WTC11 (cell line): Measurements from ENCODE around the gene MAGI3.
"Not testable (repeated sequence)": the region's sequence is repeated elsewhere in the genome, so short reads cannot be mapped to it uniquely, and the experiment has no call there.

Experiments used
- CREB1 ChIP-seq: sonication (generic); formaldehyde crosslinking; IDR thresholded peaks from 2 replicates; pipeline ENCODE4 v1.8.0; 2023; ENCODE audit warnings: mild to moderate bottlenecking, missing genetic modification reagents
- NFE2L1 ChIP-seq: sonication (generic); formaldehyde crosslinking; IDR thresholded peaks from 2 replicates; pipeline ENCODE4 v1.8.1; 2023; ENCODE audit warnings: missing genetic modification reagents
- NFYB ChIP-seq: sonication (generic); formaldehyde crosslinking; conservative IDR thresholded peaks from 2 replicates; pipeline ENCODE4 v1.8.0; 2022; ENCODE audit warnings: low read depth, missing genetic modification reagents
- RORB ChIP-seq: fragments of 250-450 bp; sonication (Bioruptor Pico); IDR thresholded peaks from 2 replicates; pipeline ENCODE4 v1.9.0; 2021; ENCODE audit warnings: mild to moderate bottlenecking
- TCF7 ChIP-seq: sonication (generic); formaldehyde crosslinking; IDR thresholded peaks from 2 replicates; pipeline ENCODE4 v1.8.0; 2022; ENCODE audit warnings: mild to moderate bottlenecking, low read depth, missing genetic modification reagents, moderate library complexity
- TF ChIP-seq, protein P1 (sequence below): fragments of 250-450 bp; sonication (Bioruptor Pico); IDR thresholded peaks from 2 replicates; pipeline ENCODE4 v1.9.0; 2021; ENCODE audit warnings: moderate library complexity, mild to moderate bottlenecking, inconsistent platforms, borderline replicate concordance
- TF ChIP-seq, protein P2 (sequence below): fragments of 200-600 bp; IDR thresholded peaks from 2 replicates; pipeline ENCODE4 v1.8.0; 2022; ENCODE audit warnings: antibody characterized with exemption
- TF ChIP-seq, protein P3 (sequence below): sonication (generic); formaldehyde crosslinking; IDR thresholded peaks from 2 replicates; pipeline ENCODE4 v1.8.0; 2023; ENCODE audit warnings: mild to moderate bottlenecking, missing genetic modification reagents
- TF ChIP-seq, protein P4 (sequence below): sonication (generic); formaldehyde crosslinking; IDR thresholded peaks from 2 replicates; pipeline ENCODE4 v1.8.1; 2022; ENCODE audit warnings: low read depth, missing genetic modification reagents, borderline replicate concordance
- TF ChIP-seq, protein P5 (sequence below): sonication (generic); formaldehyde crosslinking; IDR thresholded peaks from 2 replicates; pipeline ENCODE4 v1.8.0; 2022; ENCODE audit warnings: mild to moderate bottlenecking, missing genetic modification reagents

DNA sequence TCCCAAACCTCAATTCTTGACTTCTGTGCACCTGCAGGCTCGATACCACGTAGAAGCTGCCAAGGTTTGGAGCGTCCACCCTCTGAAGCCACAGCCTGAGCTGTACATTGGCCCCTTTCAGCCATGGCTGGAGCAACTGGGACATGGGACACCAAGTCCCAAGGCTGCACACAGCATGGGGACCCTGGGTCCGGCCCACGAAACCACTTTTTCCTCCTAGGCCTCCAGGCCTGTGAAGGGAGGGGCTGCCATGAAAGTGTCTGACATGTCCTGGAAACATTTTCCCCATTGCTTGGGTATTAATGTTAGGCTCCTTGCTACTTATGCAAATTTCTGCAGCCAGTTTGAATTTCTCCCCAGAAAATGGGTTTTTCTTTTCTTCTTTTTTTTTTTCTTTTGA, 328.3 kb downstream of the MAGI3 start:
- TF ChIP-seq, protein P1, sequence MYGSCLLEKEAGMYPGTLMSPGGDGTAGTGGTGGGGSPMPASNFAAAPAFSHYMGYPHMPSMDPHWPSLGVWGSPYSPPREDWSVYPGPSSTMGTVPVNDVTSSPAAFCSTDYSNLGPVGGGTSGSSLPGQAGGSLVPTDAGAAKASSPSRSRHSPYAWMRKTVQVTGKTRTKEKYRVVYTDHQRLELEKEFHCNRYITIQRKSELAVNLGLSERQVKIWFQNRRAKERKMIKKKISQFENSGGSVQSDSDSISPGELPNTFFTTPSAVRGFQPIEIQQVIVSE (CRISPR knock-in tag) = not testable (repeated sequence)
- TF ChIP-seq, protein P2, sequence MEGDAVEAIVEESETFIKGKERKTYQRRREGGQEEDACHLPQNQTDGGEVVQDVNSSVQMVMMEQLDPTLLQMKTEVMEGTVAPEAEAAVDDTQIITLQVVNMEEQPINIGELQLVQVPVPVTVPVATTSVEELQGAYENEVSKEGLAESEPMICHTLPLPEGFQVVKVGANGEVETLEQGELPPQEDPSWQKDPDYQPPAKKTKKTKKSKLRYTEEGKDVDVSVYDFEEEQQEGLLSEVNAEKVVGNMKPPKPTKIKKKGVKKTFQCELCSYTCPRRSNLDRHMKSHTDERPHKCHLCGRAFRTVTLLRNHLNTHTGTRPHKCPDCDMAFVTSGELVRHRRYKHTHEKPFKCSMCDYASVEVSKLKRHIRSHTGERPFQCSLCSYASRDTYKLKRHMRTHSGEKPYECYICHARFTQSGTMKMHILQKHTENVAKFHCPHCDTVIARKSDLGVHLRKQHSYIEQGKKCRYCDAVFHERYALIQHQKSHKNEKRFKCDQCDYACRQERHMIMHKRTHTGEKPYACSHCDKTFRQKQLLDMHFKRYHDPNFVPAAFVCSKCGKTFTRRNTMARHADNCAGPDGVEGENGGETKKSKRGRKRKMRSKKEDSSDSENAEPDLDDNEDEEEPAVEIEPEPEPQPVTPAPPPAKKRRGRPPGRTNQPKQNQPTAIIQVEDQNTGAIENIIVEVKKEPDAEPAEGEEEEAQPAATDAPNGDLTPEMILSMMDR = not testable (repeated sequence)
- TF ChIP-seq, protein P3, sequence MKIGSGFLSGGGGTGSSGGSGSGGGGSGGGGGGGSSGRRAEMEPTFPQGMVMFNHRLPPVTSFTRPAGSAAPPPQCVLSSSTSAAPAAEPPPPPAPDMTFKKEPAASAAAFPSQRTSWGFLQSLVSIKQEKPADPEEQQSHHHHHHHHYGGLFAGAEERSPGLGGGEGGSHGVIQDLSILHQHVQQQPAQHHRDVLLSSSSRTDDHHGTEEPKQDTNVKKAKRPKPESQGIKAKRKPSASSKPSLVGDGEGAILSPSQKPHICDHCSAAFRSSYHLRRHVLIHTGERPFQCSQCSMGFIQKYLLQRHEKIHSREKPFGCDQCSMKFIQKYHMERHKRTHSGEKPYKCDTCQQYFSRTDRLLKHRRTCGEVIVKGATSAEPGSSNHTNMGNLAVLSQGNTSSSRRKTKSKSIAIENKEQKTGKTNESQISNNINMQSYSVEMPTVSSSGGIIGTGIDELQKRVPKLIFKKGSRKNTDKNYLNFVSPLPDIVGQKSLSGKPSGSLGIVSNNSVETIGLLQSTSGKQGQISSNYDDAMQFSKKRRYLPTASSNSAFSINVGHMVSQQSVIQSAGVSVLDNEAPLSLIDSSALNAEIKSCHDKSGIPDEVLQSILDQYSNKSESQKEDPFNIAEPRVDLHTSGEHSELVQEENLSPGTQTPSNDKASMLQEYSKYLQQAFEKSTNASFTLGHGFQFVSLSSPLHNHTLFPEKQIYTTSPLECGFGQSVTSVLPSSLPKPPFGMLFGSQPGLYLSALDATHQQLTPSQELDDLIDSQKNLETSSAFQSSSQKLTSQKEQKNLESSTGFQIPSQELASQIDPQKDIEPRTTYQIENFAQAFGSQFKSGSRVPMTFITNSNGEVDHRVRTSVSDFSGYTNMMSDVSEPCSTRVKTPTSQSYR (CRISPR knock-in tag) = not testable (repeated sequence)
- TF ChIP-seq, protein P4, sequence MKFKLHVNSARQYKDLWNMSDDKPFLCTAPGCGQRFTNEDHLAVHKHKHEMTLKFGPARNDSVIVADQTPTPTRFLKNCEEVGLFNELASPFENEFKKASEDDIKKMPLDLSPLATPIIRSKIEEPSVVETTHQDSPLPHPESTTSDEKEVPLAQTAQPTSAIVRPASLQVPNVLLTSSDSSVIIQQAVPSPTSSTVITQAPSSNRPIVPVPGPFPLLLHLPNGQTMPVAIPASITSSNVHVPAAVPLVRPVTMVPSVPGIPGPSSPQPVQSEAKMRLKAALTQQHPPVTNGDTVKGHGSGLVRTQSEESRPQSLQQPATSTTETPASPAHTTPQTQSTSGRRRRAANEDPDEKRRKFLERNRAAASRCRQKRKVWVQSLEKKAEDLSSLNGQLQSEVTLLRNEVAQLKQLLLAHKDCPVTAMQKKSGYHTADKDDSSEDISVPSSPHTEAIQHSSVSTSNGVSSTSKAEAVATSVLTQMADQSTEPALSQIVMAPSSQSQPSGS (CRISPR knock-in tag) = not testable (repeated sequence)
- not testable (repeated sequence) for TF ChIP-seq TCF7, NFE2L1, CREB1, NFYB, RORB (CRISPR knock-in tag)
- TF ChIP-seq, protein P5, sequence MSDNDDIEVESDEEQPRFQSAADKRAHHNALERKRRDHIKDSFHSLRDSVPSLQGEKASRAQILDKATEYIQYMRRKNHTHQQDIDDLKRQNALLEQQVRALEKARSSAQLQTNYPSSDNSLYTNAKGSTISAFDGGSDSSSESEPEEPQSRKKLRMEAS = not testable (repeated sequence)
